HT-29 (cell line): ENCODE results near the gene AURKA. TPM values are rescaled to one million over a fixed set of nuclear protein-coding genes. Genes with fewer than 3 reads are reported as not detected.

Experiments
- DNase-seq: peaks from one replicate; pipeline ENCODE4 v3.0.0-alpha.2; 2015; ENCODE audit warnings: low spot score
- total RNA-seq: library from RNA; depleted of rRNA; stranded (reverse); fragments of >200 nt; shearing (Covaris generic); gene quantifications from 2 replicates; pipeline ENCODE4 v1.2.3, GENCODE V29; 2014; rRNA removed

The AURKA gene
- 75.4 and 94.1 TPM in 2 replicates for total RNA-seq

DNA sequence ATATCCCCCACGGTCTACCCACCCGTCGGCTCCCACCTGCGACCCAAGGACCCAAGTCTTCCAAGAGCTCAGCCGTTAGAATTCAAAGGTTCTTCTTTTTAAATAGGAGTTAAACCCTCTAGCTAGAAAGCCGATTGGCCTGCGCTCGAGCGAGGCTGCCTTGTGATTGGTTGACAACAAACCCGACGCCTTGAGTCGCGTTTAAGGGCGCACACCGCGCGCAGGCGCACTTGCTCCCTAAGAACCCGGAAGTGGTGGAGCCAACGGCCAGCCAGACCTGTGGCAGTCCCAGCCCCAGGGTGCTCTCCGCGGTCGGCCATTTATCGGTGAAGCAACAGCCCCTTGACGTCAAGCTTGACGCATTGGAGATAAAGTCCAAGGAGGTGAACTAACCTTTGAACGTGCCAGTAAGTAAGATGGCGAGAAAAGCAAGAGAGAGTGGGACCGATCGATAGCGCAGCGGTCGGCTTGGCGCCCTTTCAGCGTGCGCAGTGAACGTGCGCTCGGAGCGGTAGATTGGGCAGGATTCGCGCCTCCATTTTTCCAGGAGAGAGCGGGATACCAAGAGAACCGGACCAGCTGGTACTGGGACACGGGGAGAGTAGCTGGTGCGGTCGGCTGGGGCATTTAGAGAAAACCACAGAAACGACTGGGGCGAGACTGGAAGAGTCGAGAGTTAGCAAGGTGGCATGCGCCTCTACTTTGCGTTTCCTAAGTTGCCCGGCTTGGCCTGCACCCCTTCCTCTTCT, at the start of gene AURKA, which contains the start of gene CSTF1:
Gene AURKA (minus strand): TSS at position 84 of the 749 bp plus-strand sequence. CDS start 4,018 bp downstream, outside the sequence.
Gene CSTF1 (plus strand): TSS at position 514 of the 749 bp plus-strand sequence. CDS start 2,908 bp downstream, outside the sequence.
- peak; percentile 100 for DNase-seq

DNA sequence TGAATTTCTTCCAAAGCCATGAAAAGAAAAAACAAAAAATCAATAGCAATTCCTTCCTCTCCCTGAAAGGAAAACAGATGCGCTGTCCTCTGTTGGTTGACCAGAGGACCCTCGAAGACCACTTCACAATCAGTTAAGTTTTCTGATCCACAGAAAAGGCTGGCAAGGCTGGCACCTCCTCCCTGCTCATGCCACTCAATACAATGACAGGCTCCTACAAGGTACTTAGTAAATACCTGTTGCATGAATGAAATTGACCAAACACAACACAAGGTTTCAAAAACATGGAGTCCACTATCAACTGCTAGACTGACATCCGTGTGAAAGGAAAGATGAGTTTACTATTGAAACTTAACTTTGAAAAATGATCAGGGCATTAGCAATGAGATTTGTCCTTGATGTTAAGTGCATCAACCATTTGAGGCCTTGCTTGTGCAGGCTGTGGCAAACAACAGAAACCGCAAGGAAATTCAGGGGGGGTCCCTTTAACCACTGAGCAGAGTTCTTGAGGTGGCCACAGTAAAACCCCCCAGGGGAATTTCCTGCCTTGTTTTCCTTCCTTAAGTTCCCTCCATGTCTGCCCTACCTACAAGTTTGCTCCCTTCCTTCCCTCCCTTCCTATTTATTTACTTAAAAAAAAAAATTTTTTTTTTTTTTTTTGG, 48.5 kb upstream of the AURKA start:
- DNase-seq = no peak

DNA sequence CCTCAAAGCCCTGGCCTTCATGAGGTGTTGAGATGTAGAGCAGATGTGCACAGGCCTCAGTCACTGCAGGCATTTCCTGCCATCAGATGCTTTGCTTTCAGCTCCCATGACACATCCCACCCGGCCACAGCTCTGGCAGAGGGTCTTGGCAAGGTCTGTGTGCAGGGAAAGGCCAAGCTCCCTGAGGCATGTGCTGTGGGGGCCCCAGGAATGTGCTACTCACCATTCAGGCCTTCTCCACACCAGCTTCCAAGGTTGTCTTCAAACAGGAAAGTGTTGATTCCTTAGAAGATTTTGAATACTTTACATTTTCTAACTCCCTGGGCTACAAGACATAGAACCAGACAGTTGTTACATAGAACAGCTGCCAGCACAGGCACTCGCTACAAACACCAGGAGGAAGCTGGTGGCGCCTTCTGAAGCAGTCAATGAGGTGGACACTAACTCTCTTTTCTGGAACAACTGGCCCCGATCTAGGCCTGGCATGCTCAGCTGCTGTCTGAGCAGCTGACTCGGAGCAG, 47.8 kb upstream of the AURKA start:
- no peak for DNase-seq

DNA sequence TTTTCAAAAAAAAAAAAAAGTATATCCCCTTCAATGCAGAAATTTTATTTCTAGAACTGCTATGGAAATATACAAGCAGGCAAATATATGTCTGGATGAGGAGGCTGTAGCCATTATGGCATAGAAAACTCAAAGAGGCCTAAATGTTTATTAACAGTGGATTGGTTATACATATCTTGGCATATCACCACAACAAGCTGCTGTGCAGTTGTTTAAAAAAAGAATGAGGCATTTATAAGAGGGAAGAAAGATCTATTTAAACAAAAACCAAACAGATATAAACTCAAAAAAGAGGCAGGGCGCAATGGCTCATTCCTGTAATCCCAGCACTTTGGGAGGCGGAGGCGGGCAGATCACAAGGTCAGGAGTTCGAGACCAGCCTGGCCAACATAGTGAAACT, 46.3 kb upstream of the AURKA start:
- no peak for DNase-seq

DNA sequence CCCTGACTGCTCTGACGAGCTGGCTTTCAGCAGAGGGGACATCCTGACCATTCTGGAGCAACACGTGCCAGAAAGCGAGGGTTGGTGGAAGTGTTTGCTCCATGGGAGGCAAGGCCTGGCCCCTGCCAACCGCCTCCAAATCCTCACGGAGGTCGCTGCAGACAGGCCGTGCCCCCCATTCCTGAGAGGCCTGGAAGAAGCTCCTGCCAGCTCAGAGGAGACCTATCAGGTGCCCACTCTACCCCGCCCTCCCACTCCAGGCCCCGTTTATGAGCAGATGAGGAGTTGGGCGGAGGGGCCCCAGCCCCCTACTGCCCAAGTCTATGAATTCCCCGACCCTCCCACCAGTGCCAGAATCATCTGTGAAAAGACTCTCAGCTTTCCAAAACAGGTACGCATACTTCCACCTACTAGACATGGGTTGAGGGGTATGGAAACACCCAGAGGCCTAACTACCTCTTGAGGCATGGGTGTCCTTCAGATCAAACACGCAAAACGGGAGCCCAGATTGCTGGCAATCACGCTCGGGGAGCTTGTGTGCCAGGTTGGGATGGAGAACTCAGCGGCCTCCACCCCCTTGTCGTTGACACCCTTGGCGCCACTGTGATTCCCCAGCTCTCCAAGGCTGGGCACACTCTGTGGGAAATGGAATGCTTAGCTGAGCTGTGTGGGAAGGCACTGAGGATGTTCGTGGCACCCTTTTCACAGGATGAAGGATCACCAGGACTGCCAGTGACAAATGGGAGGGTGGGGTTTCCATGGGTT, 45.4 kb upstream of the AURKA start:
- DNase-seq = no peak

DNA sequence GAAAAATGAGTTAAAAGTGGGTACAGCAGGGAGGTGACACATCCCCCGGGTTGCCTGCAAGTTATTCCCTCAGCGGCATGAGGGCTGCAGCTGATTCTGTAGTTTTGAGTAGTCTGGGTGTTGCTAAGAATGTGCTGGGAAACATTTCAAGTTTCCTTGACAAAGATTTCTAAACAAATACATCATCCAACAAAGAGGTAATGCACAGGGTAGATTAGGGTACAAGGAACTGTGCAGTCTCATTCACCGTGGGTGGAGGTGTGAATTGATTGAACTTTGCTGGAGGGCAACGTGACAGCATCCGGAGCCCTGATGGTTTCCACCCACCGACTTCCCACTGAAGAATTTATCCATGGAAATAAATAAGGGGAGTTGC, 41.9 kb upstream of the AURKA start:
- DNase-seq = no peak

DNA sequence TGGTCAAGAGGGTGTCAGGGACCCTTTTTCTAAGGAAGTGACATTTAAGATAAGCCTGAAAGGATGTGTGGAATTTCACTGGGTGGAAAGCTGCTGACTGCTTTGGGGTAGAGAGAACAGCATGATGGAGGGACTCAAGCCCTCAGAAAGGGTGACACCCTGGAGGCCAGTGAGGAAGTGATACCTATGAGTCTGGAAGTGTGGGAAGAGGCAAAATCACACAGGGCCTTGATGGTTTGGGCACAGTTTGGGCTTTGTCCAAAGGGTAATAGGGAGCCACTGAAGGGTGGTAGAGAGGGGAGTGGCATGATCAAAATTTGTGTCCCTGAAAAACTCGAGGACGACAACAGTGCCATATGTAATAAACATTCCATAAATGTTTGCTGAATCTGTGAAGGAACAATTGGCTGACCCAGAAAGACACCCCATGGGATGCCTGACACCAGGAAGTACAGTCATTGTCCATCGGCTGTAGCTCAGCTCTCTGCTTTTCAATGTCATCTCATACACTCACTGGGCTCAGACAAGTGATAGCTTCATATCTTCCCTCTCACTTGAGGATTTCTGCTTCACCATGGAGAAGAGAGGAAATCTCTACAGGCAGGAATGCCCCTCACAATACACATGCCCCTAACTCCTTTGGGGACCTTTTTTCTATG, 41.3 kb upstream of the AURKA start:
- no peak for DNase-seq

DNA sequence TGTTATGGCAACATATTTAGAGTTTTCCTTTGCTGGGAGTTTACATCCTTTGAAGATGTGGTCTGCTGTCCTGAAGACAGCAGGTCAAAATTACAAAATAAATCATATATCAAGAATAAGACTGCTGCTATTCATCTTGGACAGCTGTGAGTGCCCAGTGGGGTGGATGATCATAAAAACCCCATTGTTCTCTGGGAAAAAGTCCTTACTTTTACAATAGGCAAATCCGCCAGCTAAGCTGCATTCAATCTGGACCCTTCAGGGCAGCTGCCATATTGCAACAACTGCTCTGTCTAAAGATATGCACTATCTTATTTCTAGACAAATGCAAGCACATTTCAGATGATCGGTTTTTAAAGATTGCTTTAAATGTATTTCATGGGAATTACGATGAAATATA, 39.5 kb upstream of the AURKA start:
- DNase-seq = no peak

DNA sequence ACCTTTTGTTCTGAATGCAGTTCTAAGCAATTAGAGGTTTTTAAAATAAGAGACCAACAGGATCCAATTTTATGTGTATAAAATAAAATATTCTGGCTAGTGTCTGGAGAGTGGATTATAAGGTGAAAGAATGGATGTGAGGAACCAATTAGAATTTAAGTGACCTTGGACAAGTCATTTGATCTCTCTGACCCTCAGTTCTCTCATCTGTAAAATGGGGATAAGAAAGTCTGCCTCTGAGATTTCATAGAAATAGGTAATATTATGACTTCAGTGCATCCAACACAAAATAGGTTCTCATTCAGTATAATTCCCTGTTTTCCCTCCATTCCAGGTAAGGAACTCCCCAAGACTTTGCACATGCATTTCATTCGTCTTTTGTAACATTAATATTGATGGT, 38.9 kb upstream of the AURKA start:
- no peak for DNase-seq

DNA sequence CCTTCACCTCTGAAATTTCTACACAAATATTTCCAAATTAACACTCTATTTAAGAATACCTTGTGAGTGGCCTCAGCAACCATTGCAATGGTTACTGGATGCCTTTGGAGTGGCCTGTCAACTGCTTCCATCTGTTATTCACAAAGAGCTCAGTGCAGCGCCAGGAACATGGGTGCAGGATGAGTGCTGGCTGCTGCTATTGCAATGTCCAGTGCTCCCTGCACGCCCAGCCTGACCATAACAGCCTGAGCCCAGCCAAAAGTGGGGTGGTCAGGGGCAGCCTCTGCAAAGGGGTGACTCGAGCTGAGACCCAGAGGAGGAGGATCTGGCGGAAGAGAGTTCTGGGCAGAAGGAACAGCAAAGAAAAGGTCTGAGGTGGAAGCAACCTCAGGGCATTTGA, 38.4 kb upstream of the AURKA start:
- DNase-seq = no peak

DNA sequence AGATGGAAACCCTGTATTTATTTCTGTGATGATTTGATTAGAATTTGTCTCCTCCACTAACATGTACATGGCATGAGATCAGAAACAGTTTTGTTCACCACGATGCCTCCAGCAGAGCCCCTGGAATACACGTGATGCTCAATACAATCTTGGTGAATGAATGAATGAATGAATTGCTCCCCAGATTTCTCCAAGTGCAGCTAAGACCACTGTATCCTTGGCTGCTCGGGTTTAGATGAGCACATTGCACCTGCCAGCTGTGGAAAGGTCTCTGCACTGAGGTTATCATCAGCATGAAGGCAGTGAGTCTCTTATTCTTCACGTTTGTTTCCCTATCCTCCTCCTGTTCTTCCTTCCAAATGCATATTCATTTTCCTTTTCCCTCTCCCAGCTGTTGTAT, 37.9 kb upstream of the AURKA start:
- DNase-seq = no peak

DNA sequence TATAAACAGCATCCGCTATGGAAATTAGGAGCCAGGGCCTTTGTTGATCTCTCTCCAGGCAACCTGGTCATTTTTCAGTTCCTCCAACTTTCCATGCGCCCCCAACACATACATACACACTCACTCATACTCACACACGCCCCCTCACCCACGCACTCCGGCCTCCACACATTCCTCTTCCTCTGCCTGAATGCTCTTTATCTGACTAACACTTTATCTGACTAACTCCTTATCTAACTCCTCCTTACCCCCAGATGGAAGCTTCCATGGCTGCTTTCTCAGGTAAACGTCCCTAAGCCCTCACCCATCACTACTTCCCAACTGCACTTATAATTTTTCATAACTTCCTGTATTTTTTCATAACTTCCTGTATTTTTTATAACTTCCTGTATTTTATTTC, 37.5 kb upstream of the AURKA start:
- no peak for DNase-seq

DNA sequence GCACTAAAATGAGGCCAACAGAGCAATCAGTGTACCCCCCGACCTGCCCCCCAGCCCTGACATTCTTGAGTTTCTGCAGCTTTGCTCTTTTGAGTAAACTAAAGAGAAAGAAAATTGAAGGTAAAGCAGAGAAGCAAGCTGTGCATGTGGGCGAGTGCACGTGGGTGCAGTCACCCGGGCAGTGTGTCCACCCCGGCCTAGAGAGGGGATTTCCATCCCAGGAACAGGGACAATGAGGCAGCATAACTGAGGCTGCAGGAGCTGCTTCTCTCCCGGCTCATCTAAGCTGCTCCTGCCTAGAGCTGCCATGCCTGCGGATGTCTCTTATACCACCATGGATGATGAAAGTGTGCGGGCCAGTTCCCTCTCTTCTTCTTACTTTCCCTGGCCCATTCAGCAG, 36.9 kb upstream of the AURKA start:
- DNase-seq = no peak

DNA sequence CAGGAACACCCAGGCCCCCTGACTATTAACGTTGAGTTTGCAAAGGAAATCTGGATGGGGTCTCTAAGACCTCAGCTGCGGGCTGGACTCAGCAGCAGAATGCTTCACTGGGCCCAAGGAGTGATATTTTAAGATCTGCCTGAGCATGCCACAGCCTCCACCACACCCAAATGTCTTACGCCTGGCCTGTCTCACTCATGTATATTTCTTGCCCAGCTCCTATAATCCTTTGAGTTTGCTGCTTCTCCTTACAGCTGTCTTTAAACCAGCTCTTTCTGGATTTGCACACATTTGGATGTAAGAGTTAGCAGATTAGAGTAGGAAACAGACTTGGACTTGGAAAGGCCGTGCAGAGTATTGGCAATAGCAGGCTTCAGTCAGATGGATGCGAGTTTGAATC, 36.4 kb upstream of the AURKA start:
- DNase-seq = no peak

DNA sequence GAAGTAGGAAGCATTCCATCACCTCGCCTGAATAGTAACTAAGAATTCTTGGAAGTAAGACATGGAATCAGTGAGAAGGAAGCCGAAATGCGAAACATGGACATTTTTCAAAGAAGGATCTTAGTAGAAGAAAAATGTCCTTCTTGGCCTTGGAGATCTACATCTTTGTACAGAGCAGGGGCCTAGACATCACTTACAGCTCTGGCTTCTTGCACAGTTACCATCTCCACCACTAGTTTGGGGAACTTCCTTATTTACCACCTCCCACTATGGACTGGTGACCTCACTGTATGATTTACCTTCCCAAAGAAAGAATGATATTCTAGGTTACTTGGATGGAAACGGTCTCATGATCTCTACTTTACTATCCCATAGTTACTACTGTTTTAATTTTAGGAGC, 35.8 kb upstream of the AURKA start:
- DNase-seq = no peak

DNA sequence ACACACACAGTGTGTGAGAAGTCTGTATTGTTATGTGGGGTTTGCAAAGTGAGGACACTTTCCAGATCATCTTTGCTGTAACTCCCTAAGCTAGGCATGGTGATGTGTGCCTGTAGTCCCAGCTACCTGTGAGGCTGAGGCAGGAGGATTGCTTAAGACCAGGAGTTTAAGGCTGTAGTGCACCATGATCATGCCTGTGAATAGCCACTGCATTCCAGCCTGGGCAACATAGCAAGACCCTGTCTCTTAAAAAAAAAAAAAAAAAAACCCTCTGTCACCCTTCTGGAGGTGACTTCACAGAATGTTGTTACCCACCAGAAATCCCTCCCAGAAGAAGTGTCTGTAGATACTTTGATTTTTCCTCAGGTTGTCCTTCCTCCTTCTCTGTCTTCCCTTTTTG, 34.9 kb upstream of the AURKA start:
- DNase-seq = no peak

DNA sequence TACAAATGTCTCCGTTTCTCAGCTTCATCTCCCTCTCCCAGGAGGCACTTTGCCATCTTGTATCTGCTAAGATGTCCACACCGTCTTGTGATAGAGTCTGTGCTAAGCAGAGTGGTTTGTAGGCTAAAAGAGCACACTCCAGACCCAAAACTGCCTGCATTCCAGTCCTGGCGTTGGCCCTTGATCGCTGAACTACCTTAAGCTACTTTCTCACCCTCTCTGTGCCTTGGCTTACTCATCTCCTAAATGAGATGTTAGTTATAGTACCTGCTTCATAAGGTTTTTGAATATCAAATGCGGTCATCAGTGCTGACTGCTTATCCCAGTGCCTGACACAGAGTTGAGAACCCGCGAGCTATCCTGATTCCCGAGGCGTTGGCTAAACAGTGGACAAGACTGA, 34.0 kb upstream of the AURKA start:
- DNase-seq = no peak

DNA sequence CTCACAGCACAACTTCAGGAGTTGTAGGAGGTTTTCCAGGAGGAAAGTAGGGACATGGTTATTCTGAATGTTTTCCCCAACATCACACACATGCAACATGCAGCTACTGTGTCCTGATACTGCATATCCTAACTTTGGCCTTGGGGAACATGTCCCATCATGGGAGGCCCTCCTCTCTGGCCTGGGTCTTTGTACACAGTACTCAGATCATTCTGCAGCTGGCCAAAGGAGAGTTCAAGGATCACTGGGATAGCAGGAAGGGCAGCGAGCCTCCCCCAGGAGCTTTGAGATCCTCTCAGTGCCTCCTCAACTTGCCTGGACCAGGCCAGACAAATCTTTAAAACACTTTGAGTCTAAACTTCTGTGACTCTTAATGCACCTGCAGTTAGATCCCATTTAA, 32.9 kb upstream of the AURKA start:
- no peak for DNase-seq

DNA sequence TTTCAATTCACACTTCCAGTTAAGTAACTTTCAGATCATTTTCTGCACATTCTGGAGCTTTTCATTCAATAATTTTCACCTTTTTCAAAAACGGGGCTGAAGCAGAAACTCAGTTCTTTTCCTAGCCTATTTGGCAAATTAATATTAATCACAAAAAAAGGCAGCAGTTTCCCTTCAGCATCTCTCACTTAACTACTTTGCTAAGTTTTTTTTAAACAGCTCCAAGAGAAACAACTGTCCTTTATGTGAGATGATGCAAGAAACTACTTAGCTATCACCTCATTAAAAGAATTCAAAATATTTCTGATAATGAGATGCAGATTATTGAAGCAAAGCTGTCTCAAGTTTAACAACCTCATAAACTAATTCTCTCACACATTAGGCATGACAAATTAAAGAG, 31.9 kb upstream of the AURKA start:
- DNase-seq = no peak

DNA sequence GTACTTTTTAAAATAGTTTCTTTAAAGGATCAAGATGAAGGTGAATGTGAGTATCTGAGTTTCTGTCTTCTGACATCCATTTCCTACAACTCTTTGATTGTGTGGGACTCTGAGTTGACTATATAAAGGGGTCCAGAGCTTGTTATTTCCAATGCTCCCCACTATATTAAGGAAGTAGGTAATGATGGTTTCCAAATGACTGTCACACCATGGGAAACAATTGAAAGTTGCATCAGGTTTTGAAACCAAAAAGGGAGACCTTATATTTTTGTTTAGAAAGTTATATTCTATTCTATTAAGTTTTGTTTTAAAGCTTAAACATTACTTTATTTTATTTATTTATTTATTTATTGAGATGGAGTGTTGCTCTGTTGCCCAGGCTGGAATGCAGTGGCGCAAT, 31.2 kb upstream of the AURKA start:
- no peak for DNase-seq

DNA sequence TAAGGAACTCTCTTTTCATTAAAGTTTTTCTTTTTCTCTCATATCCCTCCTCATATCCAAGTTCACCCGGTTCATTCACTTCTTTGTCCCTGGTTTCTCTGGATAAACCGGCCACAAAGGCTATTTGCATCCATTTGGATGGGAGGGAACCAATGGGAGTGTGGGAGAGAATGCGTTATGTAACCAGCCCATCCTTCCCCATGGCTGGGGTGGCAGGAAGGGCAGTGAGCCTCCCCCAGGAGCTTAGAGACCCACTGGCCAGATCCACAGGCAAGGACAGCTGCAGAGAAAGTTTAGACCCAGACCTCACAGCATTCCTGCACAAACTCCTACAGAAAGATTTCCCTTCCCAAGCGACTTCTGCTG, 30.8 kb upstream of the AURKA start:
- no peak for DNase-seq
